T-helper 2 cell treated with Interferon-gamma antibody and Interleukin-4, amounts not matched to agents 5 μg/mL and 100 μg/mL, for 36 hours (primary cell): Measurements from ENCODE around the gene NT5DC2.

ENCODE experiments used
- DNase-seq: peaks from one replicate; pipeline ENCODE4 v3.0.0; 2021; ENCODE audit warnings: low spot score
- H3K27ac Mint-ChIP-seq: one replicate; pipeline ENCODE4 v1.8.0; 2021; ENCODE audit warnings: mild to moderate bottlenecking, mixed read lengths
- H3K27me3 Mint-ChIP-seq: one replicate; pipeline ENCODE4 v1.8.0; 2021; ENCODE audit warnings: low read depth, mixed read lengths
- H3K36me3 Mint-ChIP-seq: one replicate; pipeline ENCODE4 v1.8.0; 2021; ENCODE audit warnings: low read depth, mixed read lengths
- H3K4me1 Mint-ChIP-seq: one replicate; pipeline ENCODE4 v1.8.0; 2021; ENCODE audit warnings: low read depth, mixed read lengths
- H3K4me3 Mint-ChIP-seq: one replicate; pipeline ENCODE4 v1.8.0; 2022; ENCODE audit warnings: mild to moderate bottlenecking, moderate library complexity, mixed read lengths
- H3K9me3 Mint-ChIP-seq: one replicate; pipeline ENCODE4 v1.8.0; 2021; ENCODE audit warnings: mixed read lengths

Gene NT5DC2

DNA sequence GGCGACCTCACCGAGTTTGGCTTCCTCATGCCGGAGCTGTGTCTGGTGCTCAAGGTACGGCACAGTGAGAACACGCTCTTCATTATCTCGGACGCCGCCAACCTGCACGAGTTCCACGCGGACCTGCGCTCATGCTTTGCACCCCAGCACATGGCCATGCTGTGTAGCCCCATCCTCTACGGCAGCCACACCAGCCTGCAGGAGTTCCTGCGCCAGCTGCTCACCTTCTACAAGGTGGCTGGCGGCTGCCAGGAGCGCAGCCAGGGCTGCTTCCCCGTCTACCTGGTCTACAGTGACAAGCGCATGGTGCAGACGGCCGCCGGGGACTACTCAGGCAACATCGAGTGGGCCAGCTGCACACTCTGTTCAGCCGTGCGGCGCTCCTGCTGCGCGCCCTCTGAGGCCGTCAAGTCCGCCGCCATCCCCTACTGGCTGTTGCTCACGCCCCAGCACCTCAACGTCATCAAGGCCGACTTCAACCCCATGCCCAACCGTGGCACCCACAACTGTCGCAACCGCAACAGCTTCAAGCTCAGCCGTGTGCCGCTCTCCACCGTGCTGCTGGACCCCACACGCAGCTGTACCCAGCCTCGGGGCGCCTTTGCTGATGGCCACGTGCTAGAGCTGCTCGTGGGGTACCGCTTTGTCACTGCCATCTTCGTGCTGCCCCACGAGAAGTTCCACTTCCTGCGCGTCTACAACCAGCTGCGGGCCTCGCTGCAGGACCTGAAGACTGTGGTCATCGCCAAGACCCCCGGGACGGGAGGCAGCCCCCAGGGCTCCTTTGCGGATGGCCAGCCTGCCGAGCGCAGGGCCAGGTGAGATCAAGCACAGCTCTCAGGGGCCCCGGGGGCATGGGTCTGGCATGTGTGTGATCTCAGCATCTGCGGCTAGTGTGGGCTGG, 45.6 kb downstream of the NT5DC2 start:
- no peak for DNase-seq
- H3K4me1 Mint-ChIP-seq: no peaks in the 10 kb centered on the region
- no peaks in the 10 kb centered on the region for H3K9me3 Mint-ChIP-seq
- H3K4me3 Mint-ChIP-seq: no peak overlapping the region
- H3K27ac Mint-ChIP-seq: no peak overlapping the region
- H3K27me3 Mint-ChIP-seq: no peaks in the 10 kb centered on the region
- H3K36me3 Mint-ChIP-seq: peaks cover 15% of the 10 kb centered on the region

DNA sequence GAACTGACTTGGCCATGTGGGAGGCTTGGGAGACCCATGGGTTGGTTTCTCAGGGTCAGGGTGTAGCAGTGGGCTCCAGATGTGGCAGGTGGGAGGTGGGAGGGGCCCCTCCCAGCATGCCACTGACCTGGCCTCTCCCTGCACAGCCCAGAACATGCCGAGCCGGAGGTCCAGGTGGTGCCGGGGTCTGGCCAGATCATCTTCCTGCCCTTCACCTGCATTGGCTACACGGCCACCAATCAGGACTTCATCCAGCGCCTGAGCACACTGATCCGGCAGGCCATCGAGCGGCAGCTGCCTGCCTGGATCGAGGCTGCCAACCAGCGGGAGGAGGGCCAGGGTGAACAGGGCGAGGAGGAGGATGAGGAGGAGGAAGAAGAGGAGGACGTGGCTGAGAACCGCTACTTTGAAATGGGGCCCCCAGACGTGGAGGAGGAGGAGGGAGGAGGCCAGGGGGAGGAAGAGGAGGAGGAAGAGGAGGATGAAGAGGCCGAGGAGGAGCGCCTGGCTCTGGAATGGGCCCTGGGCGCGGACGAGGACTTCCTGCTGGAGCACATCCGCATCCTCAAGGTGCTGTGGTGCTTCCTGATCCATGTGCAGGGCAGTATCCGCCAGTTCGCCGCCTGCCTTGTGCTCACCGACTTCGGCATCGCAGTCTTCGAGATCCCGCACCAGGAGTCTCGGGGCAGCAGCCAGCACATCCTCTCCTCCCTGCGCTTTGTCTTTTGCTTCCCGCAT, 46.4 kb downstream of the NT5DC2 start:
- Mint-ChIP-seq H3K4me3 (no peak overlapping the region), H3K27me3 (no peaks in the 10 kb centered on the region), H3K4me1 (no peaks in the 10 kb centered on the region), H3K27ac (no peak overlapping the region), H3K9me3 (no peaks in the 10 kb centered on the region), H3K36me3 (peaks cover 12% of the 10 kb centered on the region)
- DNase-seq: no peak

DNA sequence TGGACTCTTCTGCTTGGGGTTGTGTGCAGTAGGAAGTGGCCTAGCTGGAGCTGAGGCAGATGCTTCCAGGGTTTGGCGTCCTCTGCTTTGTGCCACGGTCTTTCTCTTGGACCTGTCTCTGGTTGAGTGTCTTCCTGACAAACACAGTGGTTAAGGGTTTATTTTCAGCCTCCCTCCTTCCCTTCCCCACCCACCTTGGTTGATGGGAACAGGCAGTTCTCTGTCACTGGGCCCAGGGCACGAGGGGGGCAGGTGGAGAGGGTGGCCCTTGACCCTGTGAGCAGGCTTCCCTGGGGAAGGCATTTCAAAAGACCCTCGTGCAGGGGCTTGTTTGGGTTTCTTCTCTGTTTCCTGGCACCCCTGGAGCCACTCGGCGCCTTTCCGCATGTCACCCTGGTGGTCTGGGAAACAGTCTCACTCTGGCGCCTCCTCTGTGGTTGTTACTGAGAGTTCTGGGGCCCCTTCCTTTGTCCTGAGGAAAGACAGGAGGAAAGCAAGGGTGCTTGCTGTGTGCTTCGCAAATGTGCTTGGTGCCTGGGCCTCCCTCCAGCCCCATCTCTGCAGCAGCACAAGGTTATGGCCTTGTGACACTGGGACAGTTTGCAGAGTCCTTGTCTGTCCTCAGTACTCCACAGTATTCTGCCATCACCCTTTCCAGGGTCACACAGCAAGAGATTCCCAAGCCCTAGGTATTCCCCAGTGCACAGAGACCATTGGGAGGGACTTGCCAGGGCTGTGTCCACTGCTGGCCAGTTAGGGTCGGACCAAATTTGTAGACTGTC, 48.8 kb downstream of the NT5DC2 start:
- no peak for DNase-seq
- Mint-ChIP-seq H3K9me3 (no peaks in the 10 kb centered on the region), H3K27me3 (no peaks in the 10 kb centered on the region), H3K4me1 (no peaks in the 10 kb centered on the region), H3K4me3 (no peak overlapping the region), H3K36me3 (peaks cover 16% of the 10 kb centered on the region), H3K27ac (no peak overlapping the region)

DNA sequence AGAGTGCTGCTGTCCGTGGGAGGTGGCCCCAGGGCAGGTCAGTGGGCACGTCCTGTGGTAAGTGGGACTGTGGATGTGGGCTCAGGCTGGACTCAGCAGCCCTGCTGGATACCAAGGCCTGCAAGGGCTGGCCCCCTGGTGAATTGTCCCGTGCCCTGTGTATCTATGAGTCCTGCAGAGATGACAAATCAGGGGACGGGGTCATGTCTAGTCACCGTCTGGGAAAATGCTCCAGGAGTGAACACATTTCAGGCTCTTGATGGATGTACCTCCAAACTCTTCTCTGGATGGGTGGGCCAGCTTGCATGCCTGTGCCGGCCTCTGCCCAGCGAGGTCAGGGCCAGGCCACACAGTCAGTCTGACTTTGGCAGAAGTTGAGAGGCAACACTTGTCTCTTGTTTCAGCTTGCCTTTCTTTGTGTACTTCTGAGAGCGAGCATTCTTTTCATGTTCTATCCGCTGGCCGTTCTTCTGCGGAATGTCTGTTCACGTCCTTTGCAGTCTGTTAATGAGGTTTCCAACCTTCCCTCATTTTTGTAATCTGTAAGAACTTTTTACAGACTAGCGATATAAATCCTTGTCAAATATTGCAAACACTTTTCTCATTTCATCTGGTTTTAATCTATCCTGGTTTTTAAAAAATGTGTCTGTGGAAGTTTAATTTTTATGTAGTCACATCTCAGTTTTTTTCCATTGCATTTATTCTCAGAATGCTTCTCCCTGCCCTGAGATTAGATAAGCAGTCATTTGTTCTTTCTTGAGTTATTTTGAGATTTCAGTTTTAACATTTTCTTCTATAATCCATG, 49.9 kb downstream of the NT5DC2 start:
- Mint-ChIP-seq H3K27ac (no peak overlapping the region), H3K27me3 (no peaks in the 10 kb centered on the region), H3K36me3 (peaks cover 19% of the 10 kb centered on the region), H3K4me3 (no peak overlapping the region), H3K9me3 (no peaks in the 10 kb centered on the region), H3K4me1 (no peaks in the 10 kb centered on the region)
- no peak for DNase-seq

DNA sequence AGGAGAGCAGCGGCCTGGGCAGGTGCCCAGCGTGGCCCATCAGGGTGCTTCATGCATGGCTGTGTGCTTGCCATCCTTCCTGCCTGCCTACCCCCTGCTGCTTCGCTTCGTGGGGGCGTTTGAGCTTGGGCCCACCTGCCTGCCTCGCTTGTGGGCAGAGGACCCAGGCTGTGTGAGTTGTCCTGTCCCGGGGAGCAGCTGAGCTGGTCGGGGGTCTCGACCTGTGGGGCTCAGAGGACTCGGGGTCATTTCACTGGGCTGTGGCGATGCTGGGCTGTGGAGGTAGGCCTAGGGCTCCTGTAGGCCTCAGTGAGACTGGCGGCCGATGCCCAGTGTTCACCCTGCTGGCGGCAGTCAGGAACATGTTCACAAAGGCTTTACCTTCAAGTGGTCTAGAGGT, 50.6 kb downstream of the NT5DC2 start:
- H3K4me3 Mint-ChIP-seq: no peak overlapping the region
- H3K9me3 Mint-ChIP-seq: no peaks in the 10 kb centered on the region

DNA sequence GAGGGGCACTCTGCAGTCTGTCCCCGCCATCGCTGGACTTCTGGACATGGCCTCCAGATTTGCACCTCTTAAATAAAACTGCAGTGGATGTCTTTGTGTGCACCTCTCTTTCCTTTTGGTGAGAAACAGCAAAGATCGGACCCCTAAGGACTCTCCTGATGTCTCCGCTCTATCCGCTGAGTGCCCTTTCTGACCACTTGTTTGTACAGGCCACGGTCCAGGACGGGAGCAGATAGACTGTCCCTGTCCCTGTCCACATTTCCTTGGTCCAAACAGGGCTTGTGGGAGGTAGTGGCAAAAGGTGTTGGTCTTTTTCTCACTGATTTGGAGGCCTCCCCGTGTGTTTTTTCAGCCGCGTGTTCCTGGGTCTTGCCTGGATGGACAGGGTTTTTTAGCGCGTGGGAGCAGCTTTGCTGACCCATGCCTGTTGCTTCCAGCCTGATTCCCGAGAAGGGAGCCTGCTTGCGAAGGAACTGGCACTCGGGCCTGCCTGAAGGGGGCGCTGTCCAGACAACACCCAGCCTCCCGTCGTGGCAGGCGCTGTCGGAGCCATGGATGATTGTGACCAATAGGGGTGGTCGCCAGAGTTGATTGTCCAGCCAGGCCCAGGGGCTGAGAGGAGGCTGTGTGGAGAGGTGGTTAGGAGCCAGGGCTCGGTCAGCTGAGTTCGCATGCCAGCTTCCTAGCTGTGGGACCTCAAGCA, 51.7 kb downstream of the NT5DC2 start:
- Mint-ChIP-seq H3K9me3 (no peaks in the 10 kb centered on the region), H3K36me3 (peaks cover 24% of the 10 kb centered on the region), H3K4me3 (no peak overlapping the region), H3K4me1 (no peaks in the 10 kb centered on the region), H3K27me3 (no peaks in the 10 kb centered on the region), H3K27ac (no peak overlapping the region)
- DNase-seq: no peak

More for the DNA sequence above, 50.6 kb downstream of the NT5DC2 start:
- Mint-ChIP-seq H3K4me1 (no peaks in the 10 kb centered on the region), H3K27ac (no peak overlapping the region), H3K27me3 (no peaks in the 10 kb centered on the region), H3K36me3 (peaks cover 20% of the 10 kb centered on the region)
- no peak for DNase-seq

DNA sequence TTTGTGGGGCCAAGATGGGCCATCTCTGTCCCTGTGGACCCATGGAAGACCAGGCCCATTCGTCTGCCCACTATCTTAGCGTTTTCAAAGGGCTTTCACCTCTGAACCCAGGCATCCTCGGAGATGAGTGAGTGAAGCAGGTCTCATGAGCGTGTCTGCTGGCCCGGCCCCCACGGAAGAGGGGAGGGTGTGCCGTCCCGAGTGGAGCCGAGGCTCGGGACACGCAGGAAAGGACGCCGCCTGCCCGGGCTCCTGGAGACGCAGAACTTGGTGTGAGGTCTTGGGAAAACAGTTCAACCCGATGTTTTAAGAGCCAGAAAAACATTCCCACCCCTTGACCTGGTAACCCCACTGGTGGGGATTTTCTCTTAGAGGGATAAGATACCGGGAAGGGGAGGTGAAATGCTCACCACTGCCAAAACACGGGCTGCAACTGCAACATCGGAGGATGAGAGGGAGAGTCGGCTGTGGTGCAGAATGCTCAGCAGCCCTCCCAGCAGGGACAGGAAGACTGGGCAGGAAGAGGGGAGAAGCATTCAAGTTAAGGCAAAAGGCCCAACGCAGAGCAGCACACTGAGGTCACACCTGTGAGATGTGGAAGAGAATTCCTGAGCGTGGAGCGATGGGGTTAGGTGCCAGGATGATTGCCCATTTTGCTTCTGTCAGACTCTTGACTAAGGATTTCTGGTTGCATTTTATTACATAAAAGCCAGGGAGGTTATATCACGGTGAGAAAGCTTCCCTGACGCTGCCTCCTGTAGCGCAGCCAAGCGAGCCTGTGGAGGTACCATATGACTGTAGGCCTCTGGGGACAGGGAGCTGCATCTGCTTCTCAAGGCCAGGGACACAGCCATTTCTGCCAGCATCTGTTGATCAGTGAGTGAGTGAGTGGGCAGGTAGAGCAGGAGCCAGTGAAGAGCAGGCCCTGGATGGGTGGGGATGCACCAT, 52.6 kb downstream of the NT5DC2 start:
- Mint-ChIP-seq H3K4me1 (no peaks in the 10 kb centered on the region), H3K27me3 (no peaks in the 10 kb centered on the region), H3K9me3 (no peaks in the 10 kb centered on the region), H3K27ac (no peak overlapping the region), H3K36me3 (peaks cover 28% of the 10 kb centered on the region), H3K4me3 (no peak overlapping the region)
- no peak for DNase-seq

DNA sequence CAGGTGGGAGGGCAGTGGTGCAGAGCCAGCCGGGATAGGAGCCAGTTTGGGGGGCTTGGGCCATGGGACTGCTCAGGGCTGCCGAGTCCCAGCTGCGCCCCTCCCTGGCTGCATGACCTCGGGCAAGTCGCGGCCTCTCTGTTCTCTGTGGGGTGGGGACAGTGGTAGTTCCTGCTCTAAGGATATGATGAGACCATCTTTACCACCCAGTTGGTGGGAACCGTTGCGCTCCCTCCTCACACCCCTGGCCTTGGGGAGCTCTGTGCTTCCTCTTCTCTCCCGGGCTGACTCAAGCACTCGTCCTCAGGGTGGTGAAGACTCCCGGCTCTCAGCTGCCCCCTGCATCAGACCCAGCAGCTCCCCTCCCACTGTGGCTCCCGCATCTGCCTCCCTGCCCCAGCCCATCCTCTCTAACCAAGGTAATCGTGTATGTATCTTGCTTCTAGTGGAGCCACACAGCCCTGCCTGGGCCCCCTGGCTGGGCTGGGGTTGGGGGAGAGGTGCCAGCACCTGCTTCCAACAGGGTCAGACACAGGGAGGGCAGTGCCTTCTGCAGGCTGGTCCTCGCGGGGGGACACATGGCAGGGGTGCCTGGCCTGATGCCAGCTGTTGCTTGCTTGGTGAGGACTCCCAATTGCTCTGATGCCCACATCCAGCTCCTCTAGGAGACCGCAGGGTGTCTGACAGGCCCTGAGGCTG, 53.6 kb downstream of the NT5DC2 start:
- no peak overlapping the region for H3K4me3 Mint-ChIP-seq
- no peak overlapping the region for H3K27ac Mint-ChIP-seq
- H3K9me3 Mint-ChIP-seq: no peaks in the 10 kb centered on the region
- no peak for DNase-seq
- no peaks in the 10 kb centered on the region for H3K27me3 Mint-ChIP-seq
- H3K36me3 Mint-ChIP-seq: peaks cover 33% of the 10 kb centered on the region
- no peaks in the 10 kb centered on the region for H3K4me1 Mint-ChIP-seq

GRCh38 chr3:52479037-52479876, 54.4 kb downstream of the NT5DC2 start:
- no peak for DNase-seq
- Mint-ChIP-seq H3K27ac (no peak overlapping the region), H3K4me1 (no peaks in the 10 kb centered on the region), H3K36me3 (peaks cover 37% of the 10 kb centered on the region), H3K4me3 (no peak overlapping the region), H3K27me3 (no peaks in the 10 kb centered on the region), H3K9me3 (no peaks in the 10 kb centered on the region)

DNA sequence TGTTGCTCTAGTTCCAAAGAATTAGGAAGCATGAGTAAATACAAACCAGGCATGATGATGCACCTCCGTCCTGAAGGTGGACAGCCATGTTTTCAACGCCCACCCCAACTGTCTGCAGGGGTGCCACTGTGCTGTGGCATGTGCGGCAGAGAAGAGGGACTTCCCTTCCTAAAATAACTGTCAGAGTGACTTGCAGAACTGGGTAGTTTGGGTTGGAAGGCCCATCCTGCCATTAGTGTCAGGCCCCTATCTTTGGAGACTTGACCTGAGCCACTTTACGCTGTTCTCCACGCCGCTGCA, 55.9 kb downstream of the NT5DC2 start:
- Mint-ChIP-seq H3K27me3 (no peaks in the 10 kb centered on the region), H3K4me1 (no peaks in the 10 kb centered on the region), H3K27ac (no peak overlapping the region), H3K9me3 (no peaks in the 10 kb centered on the region), H3K36me3 (peaks cover 46% of the 10 kb centered on the region), H3K4me3 (no peak overlapping the region)
- DNase-seq: no peak

DNA sequence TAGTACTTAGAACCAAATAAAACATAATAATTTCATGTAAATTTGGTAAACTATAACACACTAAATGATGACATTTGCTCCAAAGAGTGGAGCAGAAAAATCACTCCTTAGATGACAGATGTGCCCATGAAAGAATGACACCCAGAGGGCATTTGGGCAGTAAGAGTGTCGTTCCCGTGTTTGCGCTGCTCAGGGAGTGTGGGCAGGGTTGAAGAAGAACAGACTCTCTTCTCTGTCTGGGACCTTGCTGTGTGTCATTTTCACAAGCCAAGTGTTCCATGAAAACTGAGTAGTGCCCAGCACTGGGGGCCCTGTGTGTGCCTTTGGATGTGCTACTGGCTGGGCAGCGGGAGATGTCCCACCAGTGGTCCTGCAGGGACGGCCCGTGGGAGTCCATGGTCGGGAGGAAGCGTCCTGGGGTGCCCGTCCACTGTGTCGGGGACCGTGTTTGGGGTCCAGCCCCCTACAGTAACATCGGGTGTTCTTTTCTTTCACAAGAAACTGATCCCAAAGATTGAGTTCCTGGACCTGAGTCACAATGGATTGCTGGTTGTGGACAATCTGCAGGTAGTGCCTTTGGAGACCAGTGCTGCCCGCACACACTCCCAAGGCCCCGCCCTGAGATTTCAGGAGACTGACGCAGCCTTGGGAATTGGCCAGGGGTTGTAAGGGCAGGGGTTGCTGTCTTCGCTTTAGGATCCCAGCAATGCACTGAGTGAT, 56.4 kb downstream of the NT5DC2 start:
- H3K4me1 Mint-ChIP-seq: no peaks in the 10 kb centered on the region
- DNase-seq: no peak
- no peaks in the 10 kb centered on the region for H3K27me3 Mint-ChIP-seq
- H3K9me3 Mint-ChIP-seq: no peaks in the 10 kb centered on the region
- peaks cover 48% of the 10 kb centered on the region for H3K36me3 Mint-ChIP-seq
- H3K4me3 Mint-ChIP-seq: no peak overlapping the region
- no peak overlapping the region for H3K27ac Mint-ChIP-seq
